MM.1S (cell line): ENCODE results near the gene MTREX.

Source experiments
- DNase-seq: peaks from one replicate; pipeline ENCODE4 v3.0.0-alpha.2; 2015
- H2AFZ ChIP-seq: fragments of 300-600 bp; sonication (generic); 2 replicates; pipeline ENCODE4 v1.6.0; 2016; ENCODE audit warnings: antibody characterized with exemption, low read length
- H3F3A ChIP-seq: fragments of 300-600 bp; sonication (generic); 2 replicates; pipeline ENCODE4 v1.6.1; 2016; ENCODE audit warnings: mild to moderate bottlenecking, antibody characterized with exemption, low read length, moderate library complexity, mixed read lengths; ENCODE audit not compliant: insufficient read depth
- H3K27ac ChIP-seq: fragments of 300-600 bp; sonication (generic); 2 replicates; pipeline ENCODE4 v1.5.1; 2016; ENCODE audit warnings: mild to moderate bottlenecking, low read length
- H3K27me3 ChIP-seq: fragments of 300-600 bp; sonication (generic); replicated peaks from 2 replicates; pipeline ENCODE4 v1.6.0; 2016; ENCODE audit warnings: low read length; ENCODE audit not compliant: insufficient read depth
- H3K36me3 ChIP-seq: fragments of 300-600 bp; sonication (generic); replicated peaks from 2 replicates; pipeline ENCODE4 v1.6.1; 2016; ENCODE audit warnings: mild to moderate bottlenecking, low read length, mixed read lengths; ENCODE audit not compliant: insufficient read depth
- H3K4me1 ChIP-seq: fragments of 300-600 bp; sonication (generic); 2 replicates; pipeline ENCODE4 v1.6.1; 2016; ENCODE audit warnings: low read length, mixed read lengths
- H3K4me2 ChIP-seq: fragments of 300-600 bp; sonication (generic); 2 replicates; pipeline ENCODE4 v1.6.0; 2016; ENCODE audit warnings: low read depth, low read length
- H3K4me3 ChIP-seq: fragments of 300-600 bp; sonication (generic); 2 replicates; pipeline ENCODE4 v1.5.1; 2016; ENCODE audit warnings: low read length, mixed read lengths
- H3K79me2 ChIP-seq: fragments of 300-600 bp; sonication (generic); 2 replicates; pipeline ENCODE4 v1.6.1; 2016; ENCODE audit warnings: mixed run types, low read length, mixed read lengths
- H3K9ac ChIP-seq: fragments of 300-600 bp; sonication (generic); 2 replicates; pipeline ENCODE4 v1.6.1; 2016; ENCODE audit warnings: low read length, mixed read lengths
- H3K9me2 ChIP-seq: fragments of 300-600 bp; sonication (generic); replicated peaks from 2 replicates; pipeline ENCODE4 v1.6.1; 2016; ENCODE audit warnings: mild to moderate bottlenecking, low read length, mixed read lengths; ENCODE audit not compliant: insufficient read depth
- H3K9me3 ChIP-seq: fragments of 300-600 bp; sonication (generic); replicated peaks from 2 replicates; pipeline ENCODE4 v1.6.1; 2016; ENCODE audit warnings: mild to moderate bottlenecking, low read length, mixed read lengths; ENCODE audit not compliant: insufficient read depth
- H4K20me1 ChIP-seq: fragments of 300-600 bp; sonication (generic); 2 replicates; pipeline ENCODE4 v1.6.1; 2016; ENCODE audit warnings: mild to moderate bottlenecking, low read length, moderate library complexity, mixed read lengths; ENCODE audit not compliant: insufficient read depth
- CTCF ChIP-seq: fragments of 300-600 bp; sonication (generic); IDR thresholded peaks from 2 replicates; pipeline ENCODE4 v1.5.1; 2016; ENCODE audit warnings: antibody characterized with exemption, low read length, mixed read lengths
- EZH2 ChIP-seq: fragments of 300-600 bp; sonication (generic); optimal IDR thresholded peaks from 2 replicates; pipeline ENCODE3; 2017; ENCODE audit warnings: low read depth, mild to moderate bottlenecking, antibody characterized with exemption, low read length, mixed read lengths
- EZH2phosphoT487 ChIP-seq: fragments of 300-600 bp; sonication (generic); IDR thresholded peaks from 2 replicates; pipeline ENCODE4 v1.6.1; 2018; ENCODE audit warnings: antibody characterized with exemption, low read length

MTREX gene

GRCh38 chr5:55446640-55447351 lies 139.0 kb downstream of the MTREX start:
- TF ChIP-seq EZH2 = no peak
- TF ChIP-seq EZH2phosphoT487 = no peak
- no peak for TF ChIP-seq CTCF
- no peak overlapping the region for H3K4me2 ChIP-seq
- H3K27me3 ChIP-seq = no peaks in the 10 kb centered on the region
- H3F3A ChIP-seq = no peaks in the 10 kb centered on the region
- no peak overlapping the region for H3K27ac ChIP-seq
- no peaks in the 10 kb centered on the region for H3K9me2 ChIP-seq
- no peaks in the 10 kb centered on the region for H3K79me2 ChIP-seq
- H2AFZ ChIP-seq = no peak overlapping the region
- no peaks in the 10 kb centered on the region for H4K20me1 ChIP-seq
- DNase-seq = no peak
- no peaks in the 10 kb centered on the region for H3K4me1 ChIP-seq
- H3K36me3 ChIP-seq = no peaks in the 10 kb centered on the region
- no peak overlapping the region for H3K4me3 ChIP-seq
- H3K9me3 ChIP-seq = no peaks in the 10 kb centered on the region
- H3K9ac ChIP-seq = no peak overlapping the region

- H4K20me1 ChIP-seq = no peaks in the 10 kb centered on the region
- TF ChIP-seq CTCF = no peak
- no peak for TF ChIP-seq EZH2
- no peak for TF ChIP-seq EZH2phosphoT487
- H3K4me1 ChIP-seq = no peaks in the 10 kb centered on the region
- no peaks in the 10 kb centered on the region for H3K36me3 ChIP-seq
- DNase-seq = no peak
- H3K4me2 ChIP-seq = no peak overlapping the region
- H3K79me2 ChIP-seq = no peaks in the 10 kb centered on the region
- no peak overlapping the region for H3K9ac ChIP-seq
- H2AFZ ChIP-seq = no peak overlapping the region
- H3K4me3 ChIP-seq = no peak overlapping the region
- H3F3A ChIP-seq = no peaks in the 10 kb centered on the region
- H3K9me2 ChIP-seq = no peaks in the 10 kb centered on the region
- no peaks in the 10 kb centered on the region for H3K9me3 ChIP-seq
- H3K27me3 ChIP-seq = no peaks in the 10 kb centered on the region
- no peak overlapping the region for H3K27ac ChIP-seq
These were observed 142.4 kb downstream of the MTREX start for GRCh38 chr5:55450050-55450765.

- H3K4me3 ChIP-seq = no peak overlapping the region
- no peak for TF ChIP-seq CTCF
- TF ChIP-seq EZH2phosphoT487 = no peak
- TF ChIP-seq EZH2 = no peak
- H4K20me1 ChIP-seq = no peaks in the 10 kb centered on the region
- no peaks in the 10 kb centered on the region for H3K9me3 ChIP-seq
- no peak overlapping the region for H3K4me2 ChIP-seq
- no peaks in the 10 kb centered on the region for H3K4me1 ChIP-seq
- no peak overlapping the region for H3K9ac ChIP-seq
- H3K36me3 ChIP-seq = no peaks in the 10 kb centered on the region
- no peaks in the 10 kb centered on the region for H3K9me2 ChIP-seq
- no peak overlapping the region for H3K27ac ChIP-seq
- H3K27me3 ChIP-seq = no peaks in the 10 kb centered on the region
- no peaks in the 10 kb centered on the region for H3K79me2 ChIP-seq
- no peaks in the 10 kb centered on the region for H3F3A ChIP-seq
- DNase-seq = no peak
- no peak overlapping the region for H2AFZ ChIP-seq
These were observed 144.2 kb downstream of the MTREX start for GRCh38 chr5:55451976-55452375.
